C4-2B (cell line): ENCODE measurements around the gene SNED1.

Experiments
- H3K27ac ChIP-seq: fragments of 450-650 bp; 2 replicates; pipeline ENCODE4 v1.5.1; 2017
- CTCF ChIP-seq: fragments of 450-650 bp; conservative IDR thresholded peaks from 2 replicates; pipeline ENCODE4 v1.5.1; 2017; ENCODE audit warnings: mild to moderate bottlenecking
- ZFX ChIP-seq: fragments of 450-650 bp; IDR thresholded peaks from 2 replicates; pipeline ENCODE4 v1.6.1; 2017

Gene SNED1

GRCh38 chr2:241002275-241003046 lies 4.0 kb downstream of the SNED1 start:
- H3K27ac ChIP-seq = no peak overlapping the region
- TF ChIP-seq ZFX (no peak), CTCF (no peak)

- H3K27ac ChIP-seq = no peak overlapping the region
- no peak for TF ChIP-seq CTCF
- TF ChIP-seq ZFX = no peak
Observed at GRCh38 chr2:241003047-241003360, 4.6 kb downstream of the SNED1 start.

- H3K27ac ChIP-seq = no peak overlapping the region
- TF ChIP-seq ZFX (no peak), CTCF (no peak)
Observed at GRCh38 chr2:241003369-241003768, 5.0 kb downstream of the SNED1 start.

- H3K27ac ChIP-seq = no peak overlapping the region
- TF ChIP-seq CTCF = no peak
- TF ChIP-seq ZFX = no peak
Observed at GRCh38 chr2:241003830-241004564, 5.6 kb downstream of the SNED1 start.

GRCh38 chr2:241005569-241005968 lies 7.2 kb downstream of the SNED1 start:
- TF ChIP-seq CTCF = no peak
- TF ChIP-seq ZFX = no peak
- no peak overlapping the region for H3K27ac ChIP-seq

- no peak overlapping the region; the same call in 1 of the 2 replicates for H3K27ac ChIP-seq
- TF ChIP-seq CTCF (no peak), ZFX (no peak)
Observed at GRCh38 chr2:241006412-241006811, 8.0 kb downstream of the SNED1 start.

- TF ChIP-seq ZFX (no peak), CTCF (no peak)
Observed at GRCh38 chr2:241007111-241007510, 8.7 kb downstream of the SNED1 start.

More at GRCh38 chr2:241007111-241007510, 8.7 kb downstream of the SNED1 start:
- no peak overlapping the region for H3K27ac ChIP-seq
